NCI-H1436 (cell line): ENCODE data around the gene SPRR2D.
"Not testable (repeated sequence)": the region's sequence is repeated elsewhere in the genome, so short reads cannot be mapped to it uniquely, and the experiment has no call there.

ENCODE experiments used
- DNase-seq: peaks from one replicate; lab custom pipeline; 2025; lab: John Stamatoyannopoulos, UW

SPRR2D gene

DNA sequence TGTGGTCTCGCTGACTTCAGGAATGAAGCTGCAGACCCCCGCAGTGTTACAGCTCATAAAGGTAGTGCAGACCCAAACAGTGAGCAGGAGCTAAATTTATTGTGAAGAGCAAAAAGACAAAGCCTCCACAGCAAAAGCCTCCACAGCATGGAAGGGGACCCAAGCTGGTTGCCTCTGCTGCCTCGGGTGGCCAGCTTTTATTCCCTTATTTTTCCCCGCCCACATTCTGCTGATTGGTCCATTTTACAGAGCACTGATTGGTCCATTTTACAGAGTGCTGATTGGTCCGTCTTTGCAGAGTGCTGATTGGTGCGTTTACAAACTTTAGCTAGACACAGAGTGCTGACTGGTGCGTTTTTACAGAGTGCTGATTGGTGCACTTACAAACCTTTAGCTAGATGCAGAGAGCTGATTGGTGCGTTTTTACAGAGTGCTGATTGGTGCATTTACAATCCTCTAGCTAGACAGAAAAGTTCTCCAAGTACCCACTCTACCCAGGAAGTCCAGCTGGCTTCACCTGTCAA lies 29.6 kb downstream of the SPRR2D start:
- not testable (repeated sequence) for DNase-seq

DNA sequence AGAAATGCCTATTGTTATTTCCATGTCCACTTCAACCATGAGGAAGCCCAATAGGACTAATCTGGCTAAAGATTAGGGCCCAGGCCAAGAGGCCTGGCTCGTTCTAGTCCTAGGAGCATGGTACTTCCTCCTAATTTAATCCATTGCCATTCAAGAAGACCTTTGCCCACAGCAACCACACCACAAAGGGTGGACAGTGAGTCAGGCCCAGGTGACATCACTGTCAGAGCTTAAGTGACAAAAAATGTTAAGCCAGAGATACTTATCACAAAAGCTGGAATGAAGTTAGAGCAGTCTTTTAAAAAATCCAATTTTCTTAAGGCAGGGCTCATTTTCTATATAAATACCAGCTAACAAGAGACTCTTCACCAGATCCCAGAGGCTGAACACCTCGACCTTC lies 39.5 kb downstream of the SPRR2D start, which contains the start of gene SPRR3:
SPRR3 (plus strand) TSS at position 368 of the 400 bp plus-strand sequence. CDS start 1,272 bp downstream, outside the sequence.
- no peak for DNase-seq

DNA sequence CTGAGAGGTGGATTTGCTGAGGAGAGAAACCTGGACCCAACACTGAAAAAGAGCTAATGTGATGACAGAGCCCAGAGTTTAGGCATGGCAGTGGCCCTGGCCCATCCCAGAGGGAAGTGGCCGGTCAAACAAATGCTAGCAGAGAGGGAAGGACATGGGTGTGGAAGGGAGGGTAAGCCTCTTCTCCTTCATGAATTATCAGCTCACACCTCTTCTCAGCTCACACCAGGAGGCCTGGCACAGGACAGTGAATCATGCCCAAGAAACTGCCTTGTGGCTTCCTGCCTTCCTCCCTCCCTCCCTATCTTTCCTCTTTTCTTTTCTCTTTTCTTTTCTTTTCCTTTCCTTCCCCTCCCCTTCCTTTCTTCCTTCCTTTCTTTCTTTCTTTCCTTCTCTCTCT lies 40.6 kb downstream of the SPRR2D start:
- no peak for DNase-seq

DNA sequence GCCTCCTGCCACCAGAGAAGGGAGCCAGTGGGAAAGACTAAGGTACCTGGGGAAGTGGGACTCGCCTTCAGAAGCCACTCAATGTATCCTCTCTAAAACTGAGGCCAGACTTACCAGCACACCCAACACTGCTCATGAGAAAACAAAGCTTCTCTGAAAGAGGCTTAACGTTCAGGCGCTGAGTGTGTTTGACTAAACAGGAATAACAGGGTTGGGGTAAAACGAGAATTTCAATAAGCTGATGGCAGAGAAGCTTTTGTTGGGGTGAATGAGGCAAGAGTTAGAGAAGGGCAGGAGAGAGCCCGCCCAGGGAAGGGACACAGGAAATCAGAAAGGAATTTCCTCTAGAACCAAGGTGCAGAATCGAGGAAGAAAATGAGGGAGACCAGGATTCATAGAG lies 41.1 kb downstream of the SPRR2D start:
- DNase-seq, result no peak

DNA sequence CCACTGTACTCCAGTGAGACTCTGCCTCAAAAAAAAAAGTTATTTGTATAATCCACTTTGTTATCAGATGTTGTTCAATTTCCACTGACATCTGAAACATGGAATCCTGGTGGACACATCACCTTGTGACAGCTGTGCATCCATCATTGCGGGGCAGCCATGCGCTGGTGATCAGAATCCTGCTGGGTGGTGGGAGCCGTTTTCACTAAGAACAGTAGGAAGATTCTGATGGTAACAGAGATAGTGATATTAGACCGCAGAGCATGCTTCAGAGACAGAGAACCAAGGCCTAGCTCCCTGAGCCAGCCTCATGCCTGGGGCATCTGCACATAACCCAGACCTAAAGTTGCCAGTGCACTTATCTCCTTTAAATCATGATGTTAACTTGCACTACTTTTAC lies 42.4 kb downstream of the SPRR2D start:
- no peak for DNase-seq

DNA sequence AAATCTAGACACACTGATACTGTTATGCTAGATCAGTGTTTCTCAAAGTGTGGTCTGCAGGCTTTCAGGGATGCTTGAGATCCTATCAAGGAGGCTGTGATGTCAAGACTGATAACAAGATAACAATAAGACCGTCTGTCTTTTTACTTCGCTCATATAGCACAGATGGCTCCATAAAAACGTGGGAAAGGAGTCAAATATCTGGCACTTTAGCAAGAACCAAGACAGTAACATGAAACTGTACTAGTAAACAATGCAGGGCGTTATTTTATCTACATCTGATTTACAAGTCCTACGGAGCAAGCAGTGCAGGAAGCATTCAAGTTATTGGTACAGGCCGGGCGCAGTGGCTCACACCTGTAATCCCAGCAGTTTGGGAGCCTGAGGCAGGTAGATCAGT lies 43.0 kb downstream of the SPRR2D start:
- DNase-seq, result no peak

DNA sequence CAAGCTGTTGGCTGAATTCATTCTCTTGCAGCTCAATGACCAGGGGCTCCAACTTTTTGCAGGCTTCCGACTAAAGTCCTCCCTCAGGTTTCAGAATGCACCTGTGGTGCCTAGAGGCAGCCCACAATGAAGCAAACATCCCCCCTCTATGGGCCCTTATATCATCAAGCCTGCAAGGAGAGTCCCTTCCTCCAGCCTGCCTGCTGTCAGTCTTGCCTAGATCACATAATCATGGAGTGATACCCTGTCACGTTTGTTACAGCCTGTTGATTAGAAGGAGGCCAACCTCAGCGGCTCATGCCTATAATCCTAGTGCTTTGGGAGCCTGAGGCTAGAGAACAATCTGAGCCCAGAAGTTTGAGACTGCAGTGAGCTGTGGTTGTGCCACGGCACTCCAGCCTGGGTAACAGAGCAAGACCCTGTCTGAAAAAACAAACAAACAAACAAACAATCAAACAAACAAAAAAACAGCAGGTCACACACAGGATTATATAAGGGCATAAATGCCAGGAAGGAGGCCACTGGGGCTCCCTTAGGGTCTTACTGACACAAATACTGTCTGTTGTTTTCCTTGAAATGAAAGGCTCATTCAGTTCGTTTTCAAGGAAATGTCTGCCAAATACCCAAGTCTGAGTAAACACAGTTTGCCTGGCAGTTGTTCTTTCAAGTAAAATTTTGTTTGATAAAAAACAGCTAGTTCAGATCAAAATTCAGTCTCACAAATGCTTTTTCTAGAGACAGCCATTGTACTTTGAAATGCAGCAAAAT lies 44.1 kb downstream of the SPRR2D start:
- DNase-seq, result no peak

DNA sequence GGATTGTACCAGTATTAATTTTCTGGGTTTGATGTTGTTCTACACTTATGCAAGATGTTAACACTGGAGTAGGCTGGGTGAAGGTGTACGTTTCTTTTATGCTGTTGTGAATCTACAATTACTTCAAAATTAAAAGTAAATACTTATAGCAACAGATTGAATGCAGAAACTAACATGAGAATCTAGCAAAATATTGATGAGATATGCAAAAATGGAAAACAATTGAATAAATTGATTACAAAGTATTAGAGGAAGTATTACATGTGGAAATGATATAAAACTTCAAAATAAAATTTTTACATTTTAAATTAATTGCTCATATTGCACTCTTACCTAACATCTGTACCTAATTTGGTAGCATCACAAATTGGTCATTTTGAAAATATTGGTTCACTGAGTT lies 45.1 kb downstream of the SPRR2D start:
- no peak for DNase-seq

DNA sequence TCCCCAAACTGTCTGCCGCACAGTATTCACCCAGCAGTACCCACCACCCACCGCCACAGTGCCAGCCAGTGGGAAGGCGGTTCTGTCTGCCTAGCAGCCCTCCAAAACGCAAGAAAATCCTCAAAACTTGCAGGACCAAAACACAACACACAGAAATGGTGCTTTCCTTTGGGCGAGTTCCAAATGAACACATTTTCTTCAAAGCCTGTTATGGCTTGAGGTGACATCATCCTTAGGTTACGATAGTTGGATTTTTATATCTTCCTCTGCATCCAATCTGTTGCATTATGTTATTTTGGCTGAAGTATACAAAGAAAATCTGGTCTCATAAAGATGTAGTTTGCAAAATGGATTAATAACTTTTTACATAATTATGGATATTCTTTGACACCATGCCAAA lies 47.7 kb downstream of the SPRR2D start:
- DNase-seq, result no peak
